NCI-H2196 (cell line): ENCODE results near the gene ENPEP.

ENCODE experiments used
- DNase-seq: peaks from one replicate; lab custom pipeline; 2025; ENCODE audit not compliant: unreplicated experiment; lab: John Stamatoyannopoulos, UW

ENPEP gene

GRCh38 chr4:110597582-110597981 lies 121.6 kb downstream of the ENPEP start:
- DNase-seq, result no peak

DNA sequence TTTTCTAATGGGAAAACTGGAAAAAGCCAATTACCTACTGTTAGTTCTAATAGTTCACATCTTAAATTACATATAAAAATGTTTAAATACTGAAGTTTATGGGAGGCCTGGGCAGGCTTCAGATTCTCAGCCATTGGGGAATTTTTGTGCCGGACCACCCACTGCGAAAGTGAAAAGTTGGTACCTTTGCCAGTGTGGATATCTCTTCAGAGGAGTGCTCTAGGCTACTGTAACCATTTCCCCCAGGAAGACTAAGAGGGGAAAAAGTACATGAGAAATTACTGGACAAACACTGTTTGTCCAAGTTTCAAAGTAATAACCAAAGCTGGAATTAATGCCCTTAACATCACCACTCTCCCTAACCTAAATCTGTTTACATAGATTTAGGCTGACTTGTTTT lies 126.1 kb downstream of the ENPEP start:
- no peak for DNase-seq

- no peak for DNase-seq
Observed at GRCh38 chr4:110605077-110605476, 129.1 kb downstream of the ENPEP start.

- DNase-seq, result no peak
Observed at GRCh38 chr4:110609044-110609750, 133.2 kb downstream of the ENPEP start.

DNA sequence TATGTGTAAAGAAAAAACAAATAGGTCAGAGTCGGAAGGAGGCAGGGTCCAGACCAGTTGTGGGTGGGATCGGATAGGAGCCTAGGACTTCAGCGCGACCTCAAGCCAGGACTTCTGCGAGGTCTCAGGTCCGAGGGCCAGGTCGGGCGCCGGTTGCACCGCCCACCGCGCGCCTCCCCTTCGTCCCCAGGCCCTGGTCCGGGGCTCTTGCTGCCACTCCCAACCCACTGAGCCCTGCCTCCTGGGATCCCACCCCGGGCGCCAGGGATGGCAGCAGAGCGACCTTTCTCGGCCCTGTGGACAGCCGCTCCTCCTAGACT lies 134.6 kb downstream of the ENPEP start:
- no peak for DNase-seq

GRCh38 chr4:110610940-110611831 lies 135.2 kb downstream of the ENPEP start:
- no peak for DNase-seq

GRCh38 chr4:110611968-110612447 lies 136.1 kb downstream of the ENPEP start:
- DNase-seq, result no peak

- no peak for DNase-seq
Observed at GRCh38 chr4:110612631-110613269, 136.8 kb downstream of the ENPEP start.

DNA sequence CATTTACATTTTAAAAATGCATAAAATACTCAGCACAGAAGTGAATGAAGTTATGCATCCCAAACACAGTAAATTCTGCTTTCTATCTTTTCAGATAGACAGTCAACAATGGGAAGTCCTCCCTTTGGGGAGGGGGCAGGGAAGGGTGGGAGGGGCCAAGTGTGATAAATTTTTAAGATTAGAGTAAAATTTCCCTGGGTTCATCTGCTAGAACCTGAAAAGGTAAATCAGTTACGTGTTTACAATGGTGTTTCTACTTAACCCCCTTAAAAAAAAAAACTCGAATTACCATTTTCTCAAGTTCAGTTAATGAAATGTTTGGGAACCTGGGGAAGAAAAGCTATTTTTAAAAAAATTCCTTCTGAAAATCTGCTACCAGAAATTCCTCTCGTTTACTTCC lies 137.8 kb downstream of the ENPEP start:
- DNase-seq, result no peak

DNA sequence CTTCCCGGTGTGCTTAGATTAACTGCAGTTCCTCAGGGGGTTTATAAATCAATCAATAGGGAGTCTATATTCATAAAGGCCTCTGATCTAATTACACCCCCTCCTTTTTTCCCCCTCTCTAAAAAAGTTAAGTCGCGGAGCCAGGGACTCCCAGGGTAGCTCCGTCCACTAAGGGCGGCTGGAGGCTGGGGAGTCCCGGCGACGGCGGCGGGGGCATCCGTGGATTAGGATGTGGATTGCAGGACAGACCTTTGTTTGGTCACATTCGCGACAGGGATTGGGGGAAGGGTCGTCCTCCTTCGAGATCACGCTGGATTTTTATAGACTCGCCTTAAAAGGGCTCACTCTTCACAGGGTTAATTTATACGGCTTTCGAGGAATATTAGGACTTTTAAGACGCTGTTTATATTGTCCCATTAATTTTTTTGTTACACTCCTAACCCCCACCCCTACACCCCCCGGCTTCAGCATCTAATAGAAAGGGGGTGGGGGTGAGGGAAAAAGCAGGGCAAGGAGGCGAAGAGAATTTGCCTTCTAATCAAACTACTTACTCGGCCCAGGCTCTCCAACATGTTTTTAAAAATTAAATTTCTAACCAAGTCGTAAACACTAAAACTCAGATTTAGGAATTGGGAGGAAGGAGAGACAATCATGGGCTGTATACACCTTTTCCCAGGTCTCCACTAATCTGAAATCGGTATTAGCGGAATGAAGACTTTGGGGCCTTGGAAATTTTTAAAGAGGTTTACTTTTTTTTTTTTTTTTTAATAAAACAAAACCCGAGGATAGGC lies 138.4 kb downstream of the ENPEP start:
- no peak for DNase-seq
